Measurements from ENCODE around the gene C5orf52. TPM values are rescaled to one million over a fixed set of nuclear protein-coding genes. Genes with fewer than 3 reads are reported as not detected.
A peak's percentile ranks its signal among the peaks of the same experiment; 100 is the strongest.
"Not testable (repeated sequence)": the region's sequence is repeated elsewhere in the genome, so short reads cannot be mapped to it uniquely, and the experiment has no call there.

Gene C5orf52
- total RNA-seq, 2 experiments from 2014 or later: not detected

- Mint-ChIP-seq H3K4me1 (peaks cover 10% of the 10 kb centered on the region), H3K4me3 (no peak overlapping the region), H3K36me3 (ENCODE audit: low read depth) (no peaks in the 10 kb centered on the region), H3K27ac (no peak overlapping the region), H3K9me3 (ENCODE audit: low read depth) (no peaks in the 10 kb centered on the region), H3K27me3 (peaks cover 2% of the 10 kb centered on the region)
- no peak for DNase-seq
- ATAC-seq: no peak
- intact Hi-C loops (cut with DNase I, micrococcal nuclease): no loop called here
- POLR2A ChIA-PET: no interaction called here
- CTCF ChIA-PET: interaction anchor here (0.6 to 1.9 kb wide), 6 partner anchors 8 to 401 kb away, joined by 3 to 7 read pairs (median 4); partner anchors contain the start of gene LSM11
These were observed 37.5 kb downstream of the C5orf52 start for GRCh38 chr5:157708866-157709265.

GRCh38 chr5:157709346-157709745 lies 38.0 kb downstream of the C5orf52 start:
- POLR2A ChIA-PET: no interaction called here
- DNase-seq: no peak

GRCh38 chr5:157710431-157710830 lies 39.1 kb downstream of the C5orf52 start:
- no peak for DNase-seq
- H3K9me3 Mint-ChIP-seq (ENCODE audit: low read depth): no peaks in the 10 kb centered on the region
- ChIA-PET POLR2A (no interaction called here), CTCF (no interaction called here)
- intact Hi-C loops (cut with DNase I, micrococcal nuclease): loop anchor here in 1 of 2 experiments (10.0 kb wide), 1 partner anchor 246 kb away; the partner anchor contains the start of gene NIPAL4
- H3K27me3 Mint-ChIP-seq: no peaks in the 10 kb centered on the region
- H3K4me3 Mint-ChIP-seq: no peak overlapping the region
- H3K4me1 Mint-ChIP-seq: peaks cover 20% of the 10 kb centered on the region
- ATAC-seq: no peak
- no peaks in the 10 kb centered on the region for H3K36me3 Mint-ChIP-seq (ENCODE audit: low read depth)
- no peak overlapping the region for H3K27ac Mint-ChIP-seq

More at GRCh38 chr5:157709346-157709745, 38.0 kb downstream of the C5orf52 start:
- CTCF ChIA-PET: interaction anchor here (1.3 to 1.9 kb wide), 3 partner anchors 10 to 277 kb away, joined by 4 to 5 read pairs (median 4); partner anchors contain the start of gene LSM11
- H3K4me1 Mint-ChIP-seq: peaks cover 15% of the 10 kb centered on the region
- H3K27me3 Mint-ChIP-seq: peaks cover 2% of the 10 kb centered on the region
- no peak overlapping the region for H3K4me3 Mint-ChIP-seq
- no peak for ATAC-seq
- intact Hi-C loops (cut with DNase I, micrococcal nuclease): no loop called here
- no peaks in the 10 kb centered on the region for H3K9me3 Mint-ChIP-seq (ENCODE audit: low read depth)
- no peak overlapping the region for H3K27ac Mint-ChIP-seq
- no peaks in the 10 kb centered on the region for H3K36me3 Mint-ChIP-seq (ENCODE audit: low read depth)

- H3K27me3 Mint-ChIP-seq: no peaks in the 10 kb centered on the region
- ChIA-PET POLR2A (no interaction called here), CTCF (interaction anchor here (0.7 kb wide), 1 partner anchor 425 kb away, joined by 3 read pairs; no protein-coding TSS in a partner anchor)
- H3K27ac Mint-ChIP-seq: no peak overlapping the region
- DNase-seq (no peak), ATAC-seq (peak; percentile 82)
- no peaks in the 10 kb centered on the region for H3K36me3 Mint-ChIP-seq (ENCODE audit: low read depth)
- H3K4me3 Mint-ChIP-seq: no peak overlapping the region
- H3K4me1 Mint-ChIP-seq: peaks cover 20% of the 10 kb centered on the region
- intact Hi-C loops (cut with DNase I, micrococcal nuclease): loop anchor here in 1 of 2 experiments (10.0 kb wide), 1 partner anchor 246 kb away; the partner anchor contains the start of gene NIPAL4
- H3K9me3 Mint-ChIP-seq (ENCODE audit: low read depth): no peaks in the 10 kb centered on the region
These were observed 39.5 kb downstream of the C5orf52 start for GRCh38 chr5:157710882-157711281.

GRCh38 chr5:157713830-157714595 lies 42.7 kb downstream of the C5orf52 start:
- Mint-ChIP-seq H3K4me1 (peaks cover 33% of the 10 kb centered on the region), H3K36me3 (ENCODE audit: low read depth) (peaks cover 3% of the 10 kb centered on the region), H3K27ac (no peak overlapping the region), H3K27me3 (no peaks in the 10 kb centered on the region), H3K4me3 (no peak overlapping the region), H3K9me3 (ENCODE audit: low read depth) (no peaks in the 10 kb centered on the region)
- intact Hi-C loops (cut with DNase I, micrococcal nuclease): loop anchor here in 1 of 2 experiments (10.0 kb wide), 1 partner anchor 249 kb away; the partner anchor contains the start of gene NIPAL4
- no peak for DNase-seq
- POLR2A ChIA-PET: no interaction called here
- no peak for ATAC-seq
- CTCF ChIA-PET: no interaction called here

- ATAC-seq (no peak), DNase-seq (no peak)
- ChIA-PET CTCF (no interaction called here), POLR2A (no interaction called here)
- Mint-ChIP-seq H3K27me3 (no peaks in the 10 kb centered on the region), H3K4me1 (peaks cover 33% of the 10 kb centered on the region), H3K36me3 (ENCODE audit: low read depth) (peaks cover 3% of the 10 kb centered on the region), H3K4me3 (no peak overlapping the region), H3K27ac (no peak overlapping the region), H3K9me3 (ENCODE audit: low read depth) (no peaks in the 10 kb centered on the region)
- intact Hi-C loops (cut with DNase I, micrococcal nuclease): loop anchor here in 1 of 2 experiments (10.0 kb wide), 1 partner anchor 250 kb away; the partner anchor contains the start of gene NIPAL4
These were observed 43.2 kb downstream of the C5orf52 start for GRCh38 chr5:157714596-157714864.

- H3K36me3 Mint-ChIP-seq (ENCODE audit: low read depth): peaks cover 7% of the 10 kb centered on the region
- ATAC-seq (peak; percentile 94), DNase-seq (peak; percentile 35)
- ChIA-PET POLR2A (interaction anchor here (0.7 kb wide), 1 partner anchor 178 kb away, joined by 3 read pairs; no protein-coding TSS in a partner anchor), CTCF (interaction anchor here (0.6 to 4.4 kb wide), 27 partner anchors 10 to 394 kb away, joined by 3 to 30 read pairs (median 3); partner anchors contain the start of genes LSM11, SOX30 and THG1L)
- no peak overlapping the region for H3K4me3 Mint-ChIP-seq
- H3K27ac Mint-ChIP-seq: no peak overlapping the region
- no peaks in the 10 kb centered on the region for H3K27me3 Mint-ChIP-seq
- intact Hi-C loops (cut with DNase I, micrococcal nuclease): loop anchor here (1.0 to 10.0 kb wide), 5 partner anchors 25 to 287 kb away; partner anchors contain the start of genes LSM11 (in 2 of the 2) and NIPAL4 (in 1 of the 2)
- H3K9me3 Mint-ChIP-seq (ENCODE audit: low read depth): no peaks in the 10 kb centered on the region
- H3K4me1 Mint-ChIP-seq: peaks cover 24% of the 10 kb centered on the region
These were observed 47.2 kb downstream of the C5orf52 start for GRCh38 chr5:157718519-157718918.

GRCh38 chr5:157719245-157719644 lies 47.9 kb downstream of the C5orf52 start:
- Mint-ChIP-seq H3K27me3 (no peaks in the 10 kb centered on the region), H3K36me3 (ENCODE audit: low read depth) (peaks cover 9% of the 10 kb centered on the region), H3K4me1 (peaks cover 19% of the 10 kb centered on the region), H3K4me3 (no peak overlapping the region), H3K27ac (no peak overlapping the region), H3K9me3 (ENCODE audit: low read depth) (no peaks in the 10 kb centered on the region)
- DNase-seq: no peak
- ATAC-seq: no peak
- CTCF ChIA-PET: interaction anchor here (0.6 to 4.4 kb wide), 20 partner anchors 9 to 394 kb away, joined by 3 to 30 read pairs (median 4); partner anchors contain the start of genes LSM11, SOX30 and THG1L
- intact Hi-C loops (cut with DNase I, micrococcal nuclease): loop anchor here (2.0 to 10.0 kb wide), 3 partner anchors 50 to 254 kb away; partner anchors contain the start of gene NIPAL4 (in 1 of the 2)
- POLR2A ChIA-PET: no interaction called here

GRCh38 chr5:157721159-157721558 lies 49.8 kb downstream of the C5orf52 start:
- H3K9me3 Mint-ChIP-seq (ENCODE audit: low read depth): peaks cover 2% of the 10 kb centered on the region
- CTCF ChIA-PET: interaction anchor here (0.6 to 4.4 kb wide), 5 partner anchors 13 to 249 kb away, joined by 3 to 21 read pairs (median 3); partner anchors contain the start of gene LSM11
- POLR2A ChIA-PET: no interaction called here
- H3K4me1 Mint-ChIP-seq: peaks cover 13% of the 10 kb centered on the region
- intact Hi-C loops (cut with DNase I, micrococcal nuclease): no loop called here
- H3K4me3 Mint-ChIP-seq: no peak overlapping the region
- H3K27ac Mint-ChIP-seq: no peak overlapping the region
- H3K27me3 Mint-ChIP-seq: no peaks in the 10 kb centered on the region
- no peak for DNase-seq
- H3K36me3 Mint-ChIP-seq (ENCODE audit: low read depth): peaks cover 12% of the 10 kb centered on the region
- ATAC-seq: no peak

GRCh38 chr5:157722895-157723294 lies 51.6 kb downstream of the C5orf52 start:
- DNase-seq; H3K27ac Mint-ChIP-seq; POLR2A ChIA-PET; ATAC-seq; H3K4me1 Mint-ChIP-seq; H3K4me3 Mint-ChIP-seq; H3K27me3 Mint-ChIP-seq; H3K9me3 Mint-ChIP-seq (ENCODE audit: low read depth); intact Hi-C loops (cut with DNase I, micrococcal nuclease); CTCF ChIA-PET: not testable (repeated sequence)
- peaks cover 16% of the 10 kb centered on the region for H3K36me3 Mint-ChIP-seq (ENCODE audit: low read depth)

GRCh38 chr5:157726607-157727006 lies 55.3 kb downstream of the C5orf52 start:
- peaks cover 20% of the 10 kb centered on the region for H3K36me3 Mint-ChIP-seq (ENCODE audit: low read depth)
- ATAC-seq; DNase-seq; CTCF ChIA-PET; intact Hi-C loops (cut with DNase I, micrococcal nuclease); H3K27me3 Mint-ChIP-seq; H3K27ac Mint-ChIP-seq; H3K9me3 Mint-ChIP-seq (ENCODE audit: low read depth); POLR2A ChIA-PET; H3K4me3 Mint-ChIP-seq: not testable (repeated sequence)
- peaks cover 17% of the 10 kb centered on the region for H3K4me1 Mint-ChIP-seq
